Spleen (tissue), 7 donors: Measurements from ENCODE around the gene YTHDF1.
A peak's percentile ranks its signal among the peaks of the same experiment; 100 is the strongest.

Experiments
- POLR2A ChIP-seq, 3 donors: fragments of 450-650 bp; IDR thresholded peaks; one replicate each; pipeline ENCODE4 v1.5.1; 2017; ENCODE audit warnings: antibody characterized with exemption in 3 of 3, mild to moderate bottlenecking in 1 of 3
- POLR2AphosphoS5 ChIP-seq, 3 donors: sonication (generic); formaldehyde crosslinking; IDR thresholded peaks; one replicate each; pipeline ENCODE4 v1.5.1; 2017; ENCODE audit warnings: antibody characterized with exemption in 3 of 3
- TF ChIP-seq, protein P1 (sequence below), 11 experiments: fragments of 200-600 bp in 7 of 11; fragments of 450-650 bp in 4 of 11; sonication (generic) in 4 of 11; IDR thresholded peaks in 8 of 11; conservative IDR thresholded peaks in 3 of 11; 1 replicate in 7 of 11; 2 replicates in 4 of 11; pipeline versions ENCODE4 v1.4.0 to v1.8.0; 2016 to 2021; ENCODE audit warnings: antibody characterized with exemption in 11 of 11, inconsistent platforms in 4 of 11, mild to moderate bottlenecking in 1 of 11
- donor health status: DM: no; HTN: no; CAD: no; lungs with moderate emphysema.
- donor health status: DM: no; HTN: no; CAD: no.
- donor health status: DM: no; HTN: no; CAD: no.

DNA sequence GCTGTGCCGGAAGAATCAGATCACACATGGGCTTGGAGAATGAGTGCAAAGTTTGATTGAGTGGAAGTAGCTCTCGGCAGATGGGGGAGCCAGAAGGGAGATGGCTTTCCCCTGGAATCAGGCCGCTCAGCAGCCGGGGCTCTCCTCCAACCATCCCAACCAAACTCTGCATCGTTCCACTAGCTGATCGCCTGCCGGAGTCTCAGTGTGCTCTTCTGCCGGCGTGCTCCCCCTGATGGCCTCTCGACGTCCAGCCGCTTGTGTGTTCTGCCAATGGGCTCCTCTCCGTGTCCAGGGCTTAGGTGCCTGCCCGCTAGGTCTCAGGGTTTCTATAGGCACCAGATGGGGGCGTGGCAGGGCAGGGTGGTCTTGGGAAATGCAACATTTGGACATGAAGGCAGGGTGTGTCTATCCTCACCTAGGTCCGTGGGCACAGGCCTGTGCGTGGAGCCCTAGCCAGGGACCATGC lies 14.9 kb upstream of the YTHDF1 start:
- TF ChIP-seq, protein P1, sequence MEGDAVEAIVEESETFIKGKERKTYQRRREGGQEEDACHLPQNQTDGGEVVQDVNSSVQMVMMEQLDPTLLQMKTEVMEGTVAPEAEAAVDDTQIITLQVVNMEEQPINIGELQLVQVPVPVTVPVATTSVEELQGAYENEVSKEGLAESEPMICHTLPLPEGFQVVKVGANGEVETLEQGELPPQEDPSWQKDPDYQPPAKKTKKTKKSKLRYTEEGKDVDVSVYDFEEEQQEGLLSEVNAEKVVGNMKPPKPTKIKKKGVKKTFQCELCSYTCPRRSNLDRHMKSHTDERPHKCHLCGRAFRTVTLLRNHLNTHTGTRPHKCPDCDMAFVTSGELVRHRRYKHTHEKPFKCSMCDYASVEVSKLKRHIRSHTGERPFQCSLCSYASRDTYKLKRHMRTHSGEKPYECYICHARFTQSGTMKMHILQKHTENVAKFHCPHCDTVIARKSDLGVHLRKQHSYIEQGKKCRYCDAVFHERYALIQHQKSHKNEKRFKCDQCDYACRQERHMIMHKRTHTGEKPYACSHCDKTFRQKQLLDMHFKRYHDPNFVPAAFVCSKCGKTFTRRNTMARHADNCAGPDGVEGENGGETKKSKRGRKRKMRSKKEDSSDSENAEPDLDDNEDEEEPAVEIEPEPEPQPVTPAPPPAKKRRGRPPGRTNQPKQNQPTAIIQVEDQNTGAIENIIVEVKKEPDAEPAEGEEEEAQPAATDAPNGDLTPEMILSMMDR (IDR thresholded peaks at IDR 0.05 in 8 of 11, conservative IDR thresholded peaks at IDR 0.05 in 3 of 11) = peak in 5 of 11 experiments; percentile 17 to 42 (median 31)
- TF ChIP-seq POLR2A (IDR thresholded peaks at IDR 0.05) (no peak), POLR2AphosphoS5 (IDR thresholded peaks at IDR 0.05) (no peak)
